Adrenal gland (tissue), 12 donors: ENCODE data around the gene NEK9. TPM values are rescaled to one million over a fixed set of nuclear protein-coding genes. Genes with fewer than 3 reads are reported as not detected.
A peak's percentile ranks its signal among the peaks of the same experiment; 100 is the strongest.

Source experiments
- DNase-seq, 7 donors: peaks; one replicate each; pipeline ENCODE4 v3.0.0-alpha.2; 2019 to 2020
- H3K27ac ChIP-seq, 5 donors: fragments of 200-600 bp; sonication (generic) in 4 of 5; 1 replicate in 3 of 5; 2 replicates in 2 of 5; pipeline versions ENCODE4 v1.5.1 to v1.8.0; 2016 to 2020; ENCODE audit warnings: mild to moderate bottlenecking in 1 of 5
- H3K27me3 ChIP-seq: fragments of 200-600 bp; 2 replicates; pipeline ENCODE4 v1.8.0; 2021
- H3K36me3 ChIP-seq, 2 donors: fragments of 200-600 bp; replicated peaks in 1 of 2; 1 replicate in 1 of 2; 2 replicates in 1 of 2; pipeline versions ENCODE4 v1.5.1 to v1.8.0; 2018 to 2022
- H3K4me1 ChIP-seq, 2 donors: fragments of 200-600 bp; replicated peaks in 1 of 2; 1 replicate in 1 of 2; 2 replicates in 1 of 2; pipeline versions ENCODE4 v1.5.1 to v1.8.0; 2018 to 2021
- H3K4me3 ChIP-seq, 4 donors: fragments of 200-600 bp; sonication (generic) in 3 of 4; one replicate each; pipeline ENCODE4 v1.5.1; 2016 to 2018
- H3K9me3 ChIP-seq, 3 donors: fragments of 200-600 bp; sonication (generic) in 1 of 3; replicated peaks in 1 of 3; 1 replicate in 2 of 3; 2 replicates in 1 of 3; pipeline versions ENCODE4 v1.5.1 to v1.8.0; 2016 to 2021
- POLR2A ChIP-seq, 2 donors: fragments of 450-650 bp; IDR thresholded peaks; one replicate each; pipeline ENCODE4 v1.6.1; 2017; ENCODE audit warnings: antibody characterized with exemption in 2 of 2, mild to moderate bottlenecking in 2 of 2, moderate library complexity in 1 of 2
- WGBS, 4 donors: extraction: QIAGEN DNeasy Blood & Tissue Kit in 2 of 4; methylation state at CpG; one replicate each; pipeline versions ENCODE4 v1.1.5 to v1.1.7; 2013 to 2017; 5-methylcytosine and 5-hydroxymethylcytosine counted together
- intact Hi-C, 2 donors: fragments of 100-400 bp; cut with DNase I; formaldehyde crosslinking; loops; one replicate each; pipeline versions ENCODE4 v1.14.1 to v1.15.0; 2022 to 2023
- polyA plus RNA-seq, 3 donors: library from polyadenylated mRNA; stranded (reverse); fragments of 200-250 nt in 2 of 3; fragments of 350-450 nt in 1 of 3; fragmentation: Illumina TruSeq in 1 of 3; extraction: RNeasy Lipid Tissue Mini Kit (QIAGEN cat#74804) in 1 of 3; gene quantifications; one replicate each; pipeline ENCODE4 v1.2.3, GENCODE V29; 2013 to 2014
- total RNA-seq, 9 donors: library from RNA; depleted of rRNA in 4 of 9; stranded (reverse); fragments of >200 nt in 4 of 9; fragments of 120-200 nt in 1 of 9; fragmentation: NEBNext Ultra II Directional in 1 of 9; extraction: Animal tissue kit (Norgen Biotek cat#: 25700) in 1 of 9; gene quantifications; one replicate each; pipeline versions ENCODE4 v1.1.0 to v1.2.4, GENCODE V29; 2013 to 2023
- TF ChIP-seq, protein P1 (sequence below), 6 experiments: fragments of 450-650 bp in 4 of 6; fragments of 200-600 bp in 2 of 6; sonication (generic) in 1 of 6; IDR thresholded peaks; 1 replicate in 5 of 6; 2 replicates in 1 of 6; pipeline versions ENCODE4 v1.5.1 to v1.8.0; 2016 to 2021; ENCODE audit warnings: antibody characterized with exemption in 6 of 6, mild to moderate bottlenecking in 2 of 6, moderate library complexity in 1 of 6
- donor health status: healthy with polysubstance abuse.
- donor health status: Bipolar disorder and iron deficiency.
- donor health status: DM: yes; HTN: yes; CAD: no.
- donor health status: DM: no; HTN: no; CAD: no.
- donor health status: DM: no; HTN: no; CAD: no.
- donor health status: DM: yes; HTN: yes; CAD: no.

NEK9 gene
- total and polyA plus RNA-seq, 12 donors, result 39.2 to 165 (median 75.5) TPM

GRCh38 chr14:75134644-75135043, 7.8 kb upstream of the NEK9 start:
- peaks cover 0 to 25% of the 10 kb centered on the region in 2 donors for H3K36me3 ChIP-seq
- TF ChIP-seq, protein P1, sequence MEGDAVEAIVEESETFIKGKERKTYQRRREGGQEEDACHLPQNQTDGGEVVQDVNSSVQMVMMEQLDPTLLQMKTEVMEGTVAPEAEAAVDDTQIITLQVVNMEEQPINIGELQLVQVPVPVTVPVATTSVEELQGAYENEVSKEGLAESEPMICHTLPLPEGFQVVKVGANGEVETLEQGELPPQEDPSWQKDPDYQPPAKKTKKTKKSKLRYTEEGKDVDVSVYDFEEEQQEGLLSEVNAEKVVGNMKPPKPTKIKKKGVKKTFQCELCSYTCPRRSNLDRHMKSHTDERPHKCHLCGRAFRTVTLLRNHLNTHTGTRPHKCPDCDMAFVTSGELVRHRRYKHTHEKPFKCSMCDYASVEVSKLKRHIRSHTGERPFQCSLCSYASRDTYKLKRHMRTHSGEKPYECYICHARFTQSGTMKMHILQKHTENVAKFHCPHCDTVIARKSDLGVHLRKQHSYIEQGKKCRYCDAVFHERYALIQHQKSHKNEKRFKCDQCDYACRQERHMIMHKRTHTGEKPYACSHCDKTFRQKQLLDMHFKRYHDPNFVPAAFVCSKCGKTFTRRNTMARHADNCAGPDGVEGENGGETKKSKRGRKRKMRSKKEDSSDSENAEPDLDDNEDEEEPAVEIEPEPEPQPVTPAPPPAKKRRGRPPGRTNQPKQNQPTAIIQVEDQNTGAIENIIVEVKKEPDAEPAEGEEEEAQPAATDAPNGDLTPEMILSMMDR (IDR thresholded peaks at IDR 0.05), result no peak
- no peak for TF ChIP-seq POLR2A (IDR thresholded peaks at IDR 0.05)
- H3K27ac ChIP-seq, result no peak overlapping the region
- WGBS, 4 donors, result 61 to 76% (median 64%) methylated on average over 6 of the region's 6 CpGs
- H3K9me3 ChIP-seq, result no peaks in the 10 kb centered on the region
- DNase-seq, result no peak
- H3K27me3 ChIP-seq, result no peaks in the 10 kb centered on the region
- H3K4me1 ChIP-seq, result peaks cover 10 to 17% of the 10 kb centered on the region in 2 donors
- no peak overlapping the region for H3K4me3 ChIP-seq
- intact Hi-C loops, result loop anchor here (2.0 to 10.0 kb wide), 3 partner anchors 168 to 360 kb away; no protein-coding TSS in a partner anchor

DNA sequence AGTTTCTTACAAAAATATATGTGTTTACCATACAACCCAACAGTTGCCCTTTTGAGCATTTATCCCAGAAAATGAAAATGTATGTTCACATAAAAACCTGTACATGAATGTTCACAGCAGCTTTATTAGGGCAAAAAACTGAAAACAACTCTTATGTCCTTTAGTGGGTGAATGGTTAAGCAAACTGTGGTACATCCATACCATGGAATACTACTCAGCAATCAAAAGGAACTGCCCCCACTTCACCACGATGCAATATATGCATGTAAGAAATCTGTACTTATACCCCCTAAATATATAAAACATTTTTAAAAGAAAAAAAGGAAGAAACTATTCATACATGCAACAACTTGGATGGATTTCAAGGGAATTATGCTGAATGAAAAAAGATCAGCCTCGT, 6.7 kb upstream of the NEK9 start:
- Histone ChIP-seq H3K4me1 (peaks cover 4 to 12% of the 10 kb centered on the region in 2 donors), H3K4me3 (no peak overlapping the region), H3K27ac (no peak overlapping the region), H3K27me3 (no peaks in the 10 kb centered on the region), H3K9me3 (no peaks in the 10 kb centered on the region), H3K36me3 (peaks cover 0 to 25% of the 10 kb centered on the region in 2 donors)
- TF ChIP-seq POLR2A (IDR thresholded peaks at IDR 0.05), result no peak
- TF ChIP-seq, protein P1 (IDR thresholded peaks at IDR 0.05), result no peak
- intact Hi-C loops, result loop anchor here (2.0 to 10.0 kb wide), 3 partner anchors 161 to 361 kb away; no protein-coding TSS in a partner anchor
- no peak for DNase-seq
- 47 to 75% (median 65%) methylated on average over 2 of the region's 2 CpGs for WGBS, 4 donors

DNA sequence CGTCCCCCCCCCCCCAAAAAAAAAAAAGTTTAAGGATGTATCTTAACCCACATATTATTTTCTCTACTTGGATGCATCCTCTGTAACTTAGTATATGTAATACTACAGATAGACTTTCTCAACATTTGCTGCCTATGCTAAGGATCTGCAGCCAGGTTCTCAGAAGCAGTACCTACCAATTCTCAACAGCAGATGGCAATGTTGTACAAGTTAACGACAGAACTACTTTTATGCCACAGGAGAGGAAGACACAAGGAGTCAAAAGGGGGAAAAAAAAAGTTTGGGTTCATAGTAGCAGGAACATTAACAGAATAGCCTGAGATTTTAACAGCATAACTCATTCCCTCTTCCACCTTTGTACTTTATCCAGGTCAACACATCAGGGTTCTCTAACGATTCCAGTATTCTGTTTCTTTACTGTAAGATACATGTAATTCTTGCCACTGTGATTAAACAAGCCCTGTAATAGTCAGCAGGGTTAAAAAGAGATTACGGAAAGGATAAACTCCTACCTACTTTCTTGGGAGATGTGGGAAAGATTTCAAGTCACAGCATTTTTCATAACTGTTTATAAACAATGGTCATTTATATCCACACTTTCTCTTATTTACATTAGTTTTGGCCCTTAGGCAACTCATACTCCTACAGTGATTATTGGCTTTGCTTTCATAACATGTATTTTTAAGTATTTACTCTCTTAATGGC, 5.7 kb upstream of the NEK9 start:
- no peaks in the 10 kb centered on the region for H3K9me3 ChIP-seq
- H3K36me3 ChIP-seq, result peaks cover 0 to 25% of the 10 kb centered on the region in 2 donors
- H3K27ac ChIP-seq, result peak overlapping the region in 2 of 5 donors; percentile 29 to 33
- DNase-seq, result peak in 5 of 7 donors; percentile 45 to 75 (median 72)
- 26 to 29% (median 27%) methylated on average over 4 of the region's 4 CpGs for WGBS, 4 donors
- intact Hi-C loops, result loop anchor here (2.0 to 10.0 kb wide), 3 partner anchors 162 to 362 kb away; no protein-coding TSS in a partner anchor
- peaks cover 4 to 13% of the 10 kb centered on the region in 2 donors for H3K4me1 ChIP-seq
- no peak overlapping the region for H3K4me3 ChIP-seq
- TF ChIP-seq, protein P1 (IDR thresholded peaks at IDR 0.05), result peak; percentile 67 to 94 (median 88)
- no peak for TF ChIP-seq POLR2A (IDR thresholded peaks at IDR 0.05)
- no peaks in the 10 kb centered on the region for H3K27me3 ChIP-seq

GRCh38 chr14:75128596-75128990, 1.7 kb upstream of the NEK9 start:
- Histone ChIP-seq H3K27ac (no peak overlapping the region), H3K27me3 (no peaks in the 10 kb centered on the region), H3K4me1 (peaks cover 11 to 43% of the 10 kb centered on the region in 2 donors), H3K36me3 (peaks cover 0 to 2% of the 10 kb centered on the region in 2 donors), H3K9me3 (no peaks in the 10 kb centered on the region), H3K4me3 (no peak overlapping the region)
- no peak for TF ChIP-seq POLR2A (IDR thresholded peaks at IDR 0.05)
- TF ChIP-seq, protein P1 (IDR thresholded peaks at IDR 0.05), result no peak
- no peak for DNase-seq
- intact Hi-C loops, result no loop called here
- 89 to 93% (median 91%) methylated on average over 5 of the region's 5 CpGs for WGBS, 4 donors
